GM12891 (cell line): Measurements from ENCODE around the gene PLEKHG5.

ENCODE experiments used
- POLR2A ChIP-seq: IDR thresholded peaks from 2 replicates; pipeline ENCODE4 v1.6.1; 2011; ENCODE audit warnings: low read depth, low read length, control low read depth
- POLR2AphosphoS5 ChIP-seq: IDR thresholded peaks from 2 replicates; pipeline ENCODE4 v1.6.1; 2011; ENCODE audit warnings: low read depth, low read length, control low read depth
- POU2F2 ChIP-seq: IDR thresholded peaks from 2 replicates; pipeline ENCODE4 v1.6.1; 2011; ENCODE audit warnings: low read depth, mild to moderate bottlenecking, control low read depth, low read length, moderate library complexity
- SPI1 ChIP-seq: IDR thresholded peaks from 2 replicates; pipeline ENCODE4 v1.6.1; 2011; ENCODE audit warnings: low read depth, low read length, control low read depth
- TAF1 ChIP-seq: IDR thresholded peaks from 2 replicates; pipeline ENCODE4 v1.6.1; 2011; ENCODE audit warnings: low read depth, low read length, control low read depth

GRCh38 chr1:6523566-6523965 lies 32.1 kb upstream of the PLEKHG5 start:
- TF ChIP-seq POLR2A (no peak), POLR2AphosphoS5 (no peak), TAF1 (no peak), SPI1 (no peak), POU2F2 (no peak)
